Activated naive CD4-positive, alpha-beta T cell treated with anti-CD3 and anti-CD28 coated beads, Interleukin-2, amount 50 U/mL, for 72 hours (primary cell): ENCODE data around the gene PSMB1. TPM values are rescaled to one million over a fixed set of nuclear protein-coding genes. Genes with fewer than 3 reads are reported as not detected.

Source experiments
- ATAC-seq, 2 donors: fragments of 150-1000 bp; cut with Tn5 transposase; 2 replicates each; pipeline ENCODE4 v1.10.0; 2021; ENCODE audit warnings: mild to moderate bottlenecking in 2 of 2, moderate library complexity in 2 of 2
- DNase-seq, 2 donors: peaks; one replicate each; pipeline ENCODE4 v3.0.0; 2021 to 2022; ENCODE audit warnings: low spot score in 2 of 2
- H3K27ac Mint-ChIP-seq, 2 donors: one replicate each; pipeline ENCODE4 v1.8.0; 2022; ENCODE audit warnings: mild to moderate bottlenecking in 2 of 2, mixed read lengths in 2 of 2
- H3K36me3 Mint-ChIP-seq, 2 donors: one replicate each; pipeline ENCODE4 v1.8.0; 2022; ENCODE audit warnings: mixed read lengths in 2 of 2
- H3K9me3 Mint-ChIP-seq, 2 donors: one replicate each; pipeline ENCODE4 v1.8.0; 2022; ENCODE audit warnings: mixed read lengths in 2 of 2
- total RNA-seq, 2 donors: library from RNA; stranded (reverse); gene quantifications; one replicate each; pipeline ENCODE4 v1.2.3, GENCODE V29; 2022

Gene PSMB1
- total RNA-seq = 100 to 1,000 TPM; 206 to 223 TPM

- Mint-ChIP-seq H3K27ac (no peak within 1 kb of the TSS), H3K9me3 (no peaks in the 10 kb centered on the region), H3K36me3 (peaks cover 15 to 25% of the 10 kb centered on the region in 2 donors)
- ATAC-seq (peak; percentile 61 to 64), DNase-seq (peak; percentile 72 to 85)
These were observed at the start of gene PSMB1 for GRCh38 chr6:170552765-170553533. Gene PSMB1, minus strand, starts transcription at chr6:170553307. Its CDS starts 65 bp downstream, at chr6:170553242.

GRCh38 chr6:170597278-170597677 is 44.2 kb upstream of the PSMB1 start:
- H3K36me3 Mint-ChIP-seq = peaks cover 13 to 26% of the 10 kb centered on the region in 2 donors
- no peak for DNase-seq
- ATAC-seq = no peak
- H3K27ac Mint-ChIP-seq = no peak overlapping the region
- peaks cover 7 to 14% of the 10 kb centered on the region in 2 donors for H3K9me3 Mint-ChIP-seq

DNA sequence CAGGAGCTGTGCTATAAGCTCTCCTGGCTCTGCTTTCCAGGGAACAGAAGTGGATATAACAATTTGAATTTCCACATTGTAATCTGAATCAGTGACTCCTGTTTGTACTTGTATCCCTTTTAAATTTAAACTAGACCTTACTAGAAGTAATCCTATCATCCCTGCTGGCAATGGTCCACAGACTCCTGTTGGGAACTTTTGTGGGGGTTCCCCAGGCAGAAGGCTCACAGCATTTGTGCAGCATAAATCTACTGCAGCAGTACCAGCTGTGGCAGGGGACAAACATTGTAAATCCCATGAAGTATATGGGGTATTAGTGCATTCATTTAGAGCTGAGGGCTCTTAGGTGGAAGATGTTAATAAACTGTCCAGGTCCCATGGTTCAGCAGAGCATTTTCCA is 43.3 kb upstream of the PSMB1 start:
- Mint-ChIP-seq H3K36me3 (peaks cover 13 to 34% of the 10 kb centered on the region in 2 donors), H3K27ac (no peak overlapping the region), H3K9me3 (peaks cover 16 to 23% of the 10 kb centered on the region in 2 donors)
- no peak for ATAC-seq
- no peak for DNase-seq

- H3K36me3 Mint-ChIP-seq = peaks cover 20 to 51% of the 10 kb centered on the region in 2 donors
- no peak overlapping the region for H3K27ac Mint-ChIP-seq
- no peak for DNase-seq
- peaks cover 26 to 28% of the 10 kb centered on the region in 2 donors for H3K9me3 Mint-ChIP-seq
- no peak for ATAC-seq
These were observed 37.6 kb upstream of the PSMB1 start for GRCh38 chr6:170590725-170591124.

- peak in 1 of 2 donors; percentile 2 for ATAC-seq
- no peak for DNase-seq
- Mint-ChIP-seq H3K36me3 (peaks cover 34 to 40% of the 10 kb centered on the region in 2 donors), H3K27ac (peak overlapping the region; percentile 85 to 96), H3K9me3 (no peaks in the 10 kb centered on the region)
These were observed 31.9 kb upstream of the PSMB1 start for GRCh38 chr6:170584954-170585498.

DNA sequence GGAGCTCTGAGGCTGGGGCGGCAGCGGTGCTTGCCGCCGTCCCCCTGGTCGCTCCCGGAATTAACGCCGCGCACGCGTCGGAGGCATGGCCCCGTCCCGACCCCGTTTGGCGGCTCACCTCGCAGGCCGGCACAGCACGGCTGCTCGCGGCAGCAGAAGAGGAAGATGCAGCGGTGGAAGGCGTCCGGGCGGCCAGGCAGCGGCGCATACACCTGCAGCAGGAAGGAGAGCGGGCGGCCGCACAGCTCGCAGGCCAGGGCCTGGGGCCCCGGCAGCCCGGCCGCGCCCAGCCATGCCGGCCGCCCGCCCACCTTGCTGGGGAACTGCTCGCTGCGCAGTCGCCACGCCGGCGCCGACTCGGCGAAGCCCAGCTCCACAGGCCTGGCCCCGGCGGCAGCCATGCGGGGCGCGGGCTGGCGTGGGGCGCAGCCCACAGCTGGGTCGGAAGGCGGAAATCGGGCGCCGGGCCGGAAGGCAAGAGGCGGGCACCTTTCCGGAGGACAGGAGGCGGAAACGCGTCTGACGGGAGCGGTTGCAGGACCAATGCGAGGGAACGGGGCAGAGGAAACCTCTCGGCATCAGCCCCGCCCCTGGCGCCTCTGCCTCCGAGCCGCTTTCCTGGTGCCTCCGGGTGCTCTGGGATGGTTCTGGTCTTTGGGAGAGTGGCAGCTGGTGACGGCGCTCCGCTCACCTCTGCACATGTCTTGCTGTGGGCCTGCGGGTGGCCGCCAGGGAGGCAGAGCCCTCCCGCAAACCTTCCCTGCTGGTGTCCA is 31.3 kb upstream of the PSMB1 start, which contains the start of gene PDCD2:
Gene PDCD2 (minus strand): TSS at position 457 of the 773 bp plus-strand sequence. CDS start 56 bp downstream, at position 401.
- no peaks in the 10 kb centered on the region for H3K9me3 Mint-ChIP-seq
- DNase-seq = peak; percentile 89 to 90
- peaks cover 34 to 36% of the 10 kb centered on the region in 2 donors for H3K36me3 Mint-ChIP-seq
- H3K27ac Mint-ChIP-seq = peak within 1 kb of the TSS; percentile 85 to 96
- ATAC-seq = peak; percentile 98

GRCh38 chr6:170583756-170584180 is 30.7 kb upstream of the PSMB1 start:
- no peak for ATAC-seq
- H3K36me3 Mint-ChIP-seq = peaks cover 34 to 42% of the 10 kb centered on the region in 2 donors
- no peaks in the 10 kb centered on the region for H3K9me3 Mint-ChIP-seq
- no peak for DNase-seq
- peak overlapping the region; percentile 85 to 94 for H3K27ac Mint-ChIP-seq

GRCh38 chr6:170578909-170579308 is 25.8 kb upstream of the PSMB1 start:
- peaks cover 28 to 42% of the 10 kb centered on the region in 2 donors for H3K36me3 Mint-ChIP-seq

GRCh38 chr6:170575250-170575649 is 22.1 kb upstream of the PSMB1 start:
- ATAC-seq = no peak
- Mint-ChIP-seq H3K36me3 (peaks cover 3 to 15% of the 10 kb centered on the region in 2 donors), H3K9me3 (no peaks in the 10 kb centered on the region), H3K27ac (no peak overlapping the region)
- no peak for DNase-seq

More at GRCh38 chr6:170578909-170579308, 25.8 kb upstream of the PSMB1 start:
- no peak for DNase-seq
- no peak for ATAC-seq
- H3K9me3 Mint-ChIP-seq = no peaks in the 10 kb centered on the region
- H3K27ac Mint-ChIP-seq = peak overlapping the region in 1 of 2 donors; percentile 18

DNA sequence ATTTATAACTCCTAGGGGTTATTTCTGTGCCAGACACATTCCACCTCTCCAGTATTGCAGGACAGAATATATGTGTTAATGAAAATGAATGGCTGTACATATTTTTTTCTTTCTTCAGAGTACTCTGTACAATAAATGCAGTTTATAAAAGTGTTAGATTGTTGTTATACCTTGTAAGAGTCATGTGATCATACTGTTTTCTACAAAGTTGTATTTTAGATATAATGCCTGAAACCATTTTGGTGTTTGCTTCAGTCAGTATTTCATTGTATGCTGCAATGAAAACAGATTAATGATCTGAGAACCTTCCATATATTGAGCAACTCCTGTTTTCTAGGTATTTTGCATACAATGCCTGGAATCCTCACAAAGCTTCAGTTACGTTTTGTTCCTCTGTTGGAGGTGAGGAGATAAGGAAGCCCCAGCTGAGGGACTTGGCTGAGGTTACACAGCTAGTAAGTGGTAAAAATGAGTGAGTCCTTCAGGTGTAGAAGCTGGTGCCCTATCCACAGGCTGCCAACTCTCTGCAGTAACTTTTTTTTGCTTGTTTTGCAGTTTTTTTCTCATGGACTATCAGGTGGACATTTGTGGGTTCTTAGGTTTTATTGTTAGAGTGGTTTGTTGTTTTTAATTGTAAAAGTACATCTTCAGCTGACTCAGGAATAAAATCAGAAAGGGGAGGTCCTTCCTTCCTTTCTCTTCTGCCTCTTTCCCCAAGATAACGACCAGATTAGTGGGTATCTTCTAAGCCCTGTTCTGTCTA is 19.8 kb upstream of the PSMB1 start:
- no peak for DNase-seq
- Mint-ChIP-seq H3K9me3 (no peaks in the 10 kb centered on the region), H3K36me3 (peaks cover 7 to 9% of the 10 kb centered on the region in 2 donors), H3K27ac (no peak overlapping the region)
- ATAC-seq = no peak

GRCh38 chr6:170564936-170565530 is 11.9 kb upstream of the PSMB1 start:
- ATAC-seq = no peak
- H3K27ac Mint-ChIP-seq = no peak overlapping the region
- H3K36me3 Mint-ChIP-seq = peaks cover 10 to 12% of the 10 kb centered on the region in 2 donors
- no peaks in the 10 kb centered on the region for H3K9me3 Mint-ChIP-seq
- DNase-seq = no peak

DNA sequence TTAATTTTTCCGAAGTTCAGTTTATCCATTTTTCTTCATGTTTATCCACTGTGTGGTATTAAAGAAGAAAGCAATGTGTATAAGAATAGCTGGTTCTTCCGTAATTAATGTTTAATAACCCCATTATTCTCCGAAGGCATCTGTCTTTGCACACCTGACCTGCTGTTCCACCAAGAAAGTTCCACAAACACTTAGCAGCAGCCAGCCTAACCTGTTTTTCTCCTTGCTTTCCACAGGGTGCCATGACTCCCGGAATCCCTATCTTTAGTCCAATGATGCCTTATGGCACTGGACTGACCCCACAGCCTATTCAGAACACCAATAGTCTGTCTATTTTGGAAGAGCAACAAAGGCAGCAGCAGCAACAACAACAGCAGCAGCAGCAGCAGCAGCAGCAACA is 8.4 kb upstream of the PSMB1 start:
- Mint-ChIP-seq H3K27ac (peak overlapping the region in 1 of 2 donors; percentile 68), H3K9me3 (no peaks in the 10 kb centered on the region), H3K36me3 (peaks cover 10 to 15% of the 10 kb centered on the region in 2 donors)
- ATAC-seq (no peak), DNase-seq (no peak)

GRCh38 chr6:170555305-170555704 is 2.2 kb upstream of the PSMB1 start:
- DNase-seq (no peak), ATAC-seq (no peak)
- Mint-ChIP-seq H3K9me3 (no peaks in the 10 kb centered on the region), H3K36me3 (peaks cover 8 to 18% of the 10 kb centered on the region in 2 donors), H3K27ac (no peak overlapping the region)

DNA sequence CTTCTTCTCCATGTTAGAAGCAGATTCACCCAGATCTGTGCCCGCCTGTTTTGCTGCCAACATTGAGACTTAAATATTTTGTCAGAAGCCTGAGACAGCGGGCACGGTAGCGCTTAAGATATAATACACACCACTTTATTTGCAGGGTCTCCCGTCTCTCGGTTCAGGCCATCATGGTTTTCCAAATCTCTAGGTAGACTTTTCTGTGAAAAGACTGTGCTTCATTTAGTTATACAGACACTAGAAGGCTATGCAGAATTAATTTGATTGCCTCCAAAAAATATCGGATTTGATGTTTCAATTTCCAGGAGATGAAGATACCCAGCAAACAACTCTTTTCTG is 1.7 kb upstream of the PSMB1 start:
- DNase-seq = no peak
- no peak overlapping the region for H3K27ac Mint-ChIP-seq
- no peak for ATAC-seq
- no peaks in the 10 kb centered on the region for H3K9me3 Mint-ChIP-seq
- H3K36me3 Mint-ChIP-seq = peaks cover 12 to 21% of the 10 kb centered on the region in 2 donors

- ATAC-seq = peak; percentile 97 to 98
- peak; percentile 90 to 97 for DNase-seq
- Mint-ChIP-seq H3K9me3 (no peaks in the 10 kb centered on the region), H3K27ac (no peak within 1 kb of the TSS), H3K36me3 (peaks cover 11 to 21% of the 10 kb centered on the region in 2 donors)
These were observed 1.1 kb upstream of the PSMB1 start, which contains the start of gene TBP for GRCh38 chr6:170554013-170554795. Gene TBP, plus strand, starts transcription at chr6:170554369. Its CDS starts 2,661 bp downstream, at chr6:170557030.
